Activated naive CD4-positive, alpha-beta T cell (primary cell): Measurements from ENCODE around the gene TRMO.
A peak's percentile ranks its signal among the peaks of the same experiment; 100 is the strongest.
"Not testable (repeated sequence)": the region's sequence is repeated elsewhere in the genome, so short reads cannot be mapped to it uniquely, and the experiment has no call there.

Experiments used
- DNase-seq, 4 experiments: peaks; one replicate each; lab custom pipeline; 2025; lab: John Stamatoyannopoulos, UW

Gene TRMO

DNA sequence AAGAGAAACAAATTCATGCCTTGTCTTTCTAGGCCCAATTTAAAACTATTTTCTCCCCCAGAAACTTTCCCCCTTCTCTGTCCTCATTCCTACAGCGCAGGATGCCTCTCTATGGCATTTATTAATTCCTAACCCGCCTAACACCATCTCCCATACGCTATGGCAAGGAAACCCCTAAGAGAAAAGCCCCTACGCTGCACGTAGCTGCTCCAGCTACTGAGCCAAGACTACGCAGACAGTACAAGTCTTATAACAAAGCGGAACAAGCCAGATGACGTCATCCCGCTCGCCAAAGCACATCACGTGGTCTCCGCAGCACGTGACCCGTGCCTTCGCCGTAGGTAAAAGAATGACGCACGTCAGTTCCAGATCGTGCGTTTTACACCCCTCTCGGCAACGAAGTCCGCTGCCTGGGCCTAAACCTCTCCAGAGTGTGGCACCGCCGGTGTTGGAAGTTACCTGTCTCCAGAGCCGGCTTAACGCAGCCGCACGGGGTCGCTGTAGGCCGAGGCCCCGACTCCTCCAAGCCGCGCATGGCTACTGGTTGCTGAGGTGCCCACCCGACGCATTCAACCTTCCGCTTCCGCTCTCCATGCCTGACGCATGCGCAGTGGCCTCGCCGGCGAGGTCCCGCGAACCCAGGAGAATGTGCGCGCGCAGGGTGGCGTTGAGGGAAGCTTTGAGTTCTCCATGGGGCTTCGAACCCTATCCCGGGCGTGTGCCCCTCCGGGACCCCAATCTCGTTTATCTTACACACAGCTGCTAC, at the start of gene TRMO:
Gene TRMO, minus strand, starts transcription at position 542 of the 766 bp plus-strand sequence. Its CDS starts 7 bp downstream, at position 535.
- peak; percentile 99 to 100 (median 99) for DNase-seq

- DNase-seq: no peak
Observed at GRCh38 chr9:97970165-97970564, 47.9 kb upstream of the TRMO start.

GRCh38 chr9:97969014-97969413, 46.7 kb upstream of the TRMO start:
- no peak for DNase-seq

- DNase-seq: no peak
Observed at GRCh38 chr9:97966493-97966892, 44.2 kb upstream of the TRMO start.

DNA sequence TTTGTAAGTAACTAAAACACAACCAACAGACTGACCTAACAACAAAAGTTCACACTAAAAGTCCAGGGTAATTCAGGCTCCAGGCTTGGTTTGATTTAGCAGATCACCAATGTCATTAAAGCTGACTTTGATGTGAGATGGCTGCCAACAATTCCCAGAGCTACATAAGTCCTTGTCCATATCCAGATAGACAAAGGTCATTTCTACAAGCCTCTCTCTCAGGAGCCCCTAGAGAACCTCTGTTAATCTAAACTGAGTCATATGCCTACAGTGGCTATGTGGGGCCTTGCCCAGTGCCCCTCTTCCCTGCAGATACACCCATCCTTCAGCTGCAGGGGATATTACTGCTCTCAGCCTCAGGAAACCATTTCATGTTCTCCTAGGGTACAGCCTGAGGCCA, 42.6 kb upstream of the TRMO start:
- DNase-seq: no peak

DNA sequence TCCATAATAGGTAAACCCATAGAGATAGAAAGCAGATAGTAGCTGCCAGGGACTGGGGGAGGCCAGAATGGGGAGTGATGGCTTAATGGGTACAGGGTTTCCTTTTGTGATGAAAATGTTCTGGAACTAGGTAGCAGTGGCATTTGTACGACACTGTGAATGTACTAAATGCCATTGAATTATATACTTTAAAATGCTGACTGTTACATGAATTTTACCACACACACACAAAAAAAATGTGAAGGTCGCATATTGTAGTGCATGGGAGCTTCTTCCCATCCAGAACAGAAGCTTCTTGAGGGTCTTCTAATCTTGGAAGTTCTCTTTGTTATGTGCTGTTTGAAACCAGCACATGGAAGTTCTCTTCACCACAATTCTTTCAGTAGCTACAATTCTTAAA, 40.9 kb upstream of the TRMO start:
- no peak for DNase-seq

DNA sequence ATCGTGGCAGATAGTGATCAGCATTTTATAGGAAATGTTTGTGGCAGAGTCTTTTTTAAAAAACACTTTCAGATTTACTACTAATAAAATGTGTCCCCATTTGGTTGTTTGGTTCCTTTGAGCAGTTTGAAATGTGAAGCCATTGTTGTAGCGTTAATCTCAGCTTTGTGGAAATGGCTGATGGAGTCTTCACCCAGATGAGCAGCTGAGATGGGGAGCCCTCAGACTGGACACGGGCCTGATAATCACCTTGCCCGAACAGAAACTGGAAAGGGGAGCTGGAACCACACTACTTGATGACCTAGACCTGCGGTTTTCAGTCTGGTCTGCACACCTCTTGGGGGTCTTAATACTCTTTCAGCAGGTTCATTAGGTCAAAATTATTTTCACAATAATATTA, 40.3 kb upstream of the TRMO start:
- no peak for DNase-seq

DNA sequence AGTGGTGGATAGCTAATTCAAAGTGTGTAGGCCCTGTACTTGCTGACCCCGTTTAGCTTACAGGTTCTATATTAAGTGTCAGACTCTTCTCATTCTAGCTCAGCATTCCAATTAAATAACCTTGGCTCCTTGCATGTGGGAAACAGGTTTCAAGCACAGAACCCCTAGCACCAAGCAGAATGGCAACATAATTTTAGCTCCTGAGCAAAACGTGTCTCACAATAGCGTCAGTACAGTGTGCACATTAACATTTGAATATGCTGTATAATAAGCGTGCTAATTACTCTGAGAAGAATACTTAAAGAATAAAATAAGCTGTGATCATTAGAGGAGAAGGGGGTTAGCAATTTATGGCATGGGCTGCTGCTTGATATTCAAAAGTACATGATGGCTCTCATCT, 39.8 kb upstream of the TRMO start:
- DNase-seq: no peak

GRCh38 chr9:97961361-97961760, 39.1 kb upstream of the TRMO start:
- DNase-seq: no peak

DNA sequence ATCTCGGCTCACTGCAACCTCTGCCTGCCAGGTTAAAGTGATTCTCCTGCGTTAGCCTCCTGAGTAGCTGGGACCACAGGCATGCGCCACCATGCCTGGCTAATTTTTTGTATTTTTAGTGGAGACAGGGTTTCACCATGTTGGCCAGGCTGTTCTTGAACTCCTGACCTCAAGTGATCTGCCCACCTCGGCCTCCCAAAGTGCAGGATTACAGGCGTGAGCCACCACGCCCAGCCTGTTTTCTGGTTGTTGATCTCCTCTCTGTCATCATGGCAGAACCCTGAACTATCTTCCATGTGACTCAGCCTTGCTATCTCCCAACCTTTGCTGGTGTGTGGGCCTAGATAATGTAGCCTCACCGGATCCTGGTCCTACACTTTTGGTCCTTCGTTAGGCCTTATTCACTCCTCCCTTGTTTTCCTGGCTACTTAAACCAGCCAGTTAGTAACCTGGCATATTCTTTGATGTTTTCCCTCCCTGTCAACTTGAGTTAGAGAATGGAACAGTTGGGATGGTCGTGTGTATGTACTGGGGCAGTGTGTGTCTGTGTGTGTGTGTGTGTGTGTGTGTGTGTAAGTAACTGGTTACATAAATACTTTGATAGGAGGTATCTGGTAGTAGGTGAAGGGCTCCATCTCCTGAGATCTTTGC, 38.5 kb upstream of the TRMO start:
- DNase-seq: not testable (repeated sequence)

GRCh38 chr9:97959585-97959984, 37.3 kb upstream of the TRMO start:
- no peak for DNase-seq

- no peak for DNase-seq
Observed at GRCh38 chr9:97958812-97959511, 36.7 kb upstream of the TRMO start.

DNA sequence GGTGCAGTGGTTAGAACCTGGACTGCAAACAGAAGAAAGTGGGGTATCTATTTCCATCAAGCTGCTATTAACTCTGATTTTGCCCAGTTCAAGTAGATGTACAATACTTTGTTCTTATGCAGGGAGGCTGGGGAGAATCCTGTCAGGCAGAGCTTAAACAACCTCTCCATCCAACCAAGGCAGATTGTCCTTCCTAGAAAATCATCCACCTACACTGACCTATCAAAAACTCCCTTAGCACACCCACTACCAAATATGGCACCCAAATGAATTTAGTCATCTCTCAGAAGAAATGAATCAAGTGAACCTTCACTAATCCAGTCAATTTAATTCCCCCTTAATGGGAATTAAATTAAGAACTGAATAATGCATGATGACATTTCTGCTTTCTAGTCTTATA, 34.0 kb upstream of the TRMO start:
- DNase-seq: no peak

GRCh38 chr9:97954550-97954989, 32.3 kb upstream of the TRMO start:
- peak in 1 of 4 experiments; percentile 34 for DNase-seq

GRCh38 chr9:97950873-97951272, 28.6 kb upstream of the TRMO start:
- not testable (repeated sequence) for DNase-seq

DNA sequence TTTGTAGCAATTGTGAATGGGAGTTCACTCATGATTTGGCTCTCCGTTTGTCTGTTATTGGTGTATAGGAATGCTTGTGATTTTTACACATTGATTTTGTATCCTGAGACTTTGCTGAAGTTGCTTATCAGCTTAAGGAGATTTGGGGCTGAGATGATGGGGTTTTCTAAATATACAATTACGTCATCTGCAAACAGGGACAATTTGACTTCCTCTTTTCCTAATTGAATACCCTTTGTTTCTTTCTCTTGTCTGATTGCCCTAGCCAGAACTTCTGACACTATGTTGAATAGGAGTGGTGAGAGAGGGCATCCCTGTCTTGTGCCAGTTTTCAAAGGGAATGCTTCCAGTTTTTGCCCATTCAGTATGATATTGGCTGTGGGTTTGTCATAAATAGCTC, 24.8 kb upstream of the TRMO start:
- DNase-seq: not testable (repeated sequence)

- not testable (repeated sequence) for DNase-seq
Observed at GRCh38 chr9:97945470-97945869, 23.2 kb upstream of the TRMO start.

- no peak for DNase-seq
Observed at GRCh38 chr9:97944612-97945011, 22.3 kb upstream of the TRMO start.

GRCh38 chr9:97943308-97943855, 21.1 kb upstream of the TRMO start:
- no peak for DNase-seq

DNA sequence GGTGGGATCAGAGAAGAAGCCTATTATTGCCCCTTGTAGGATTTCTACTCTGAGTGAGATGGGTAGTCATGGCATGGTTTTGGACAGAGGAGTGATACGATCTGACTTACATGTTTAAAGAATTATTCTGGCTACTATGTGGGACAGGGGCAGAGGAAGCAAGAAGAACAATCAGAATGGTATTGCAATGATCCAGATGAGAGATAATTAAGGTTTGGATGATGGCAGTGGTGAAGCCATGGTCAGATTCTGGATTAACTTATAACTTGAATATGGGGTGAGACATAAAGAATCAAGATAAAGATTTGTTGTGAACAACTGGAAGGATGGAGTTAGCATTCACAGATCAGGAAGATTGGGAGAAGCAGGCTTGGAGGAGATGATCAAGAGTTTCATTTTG, 19.0 kb upstream of the TRMO start:
- no peak for DNase-seq

GRCh38 chr9:97940741-97941140, 18.4 kb upstream of the TRMO start:
- DNase-seq: no peak

DNA sequence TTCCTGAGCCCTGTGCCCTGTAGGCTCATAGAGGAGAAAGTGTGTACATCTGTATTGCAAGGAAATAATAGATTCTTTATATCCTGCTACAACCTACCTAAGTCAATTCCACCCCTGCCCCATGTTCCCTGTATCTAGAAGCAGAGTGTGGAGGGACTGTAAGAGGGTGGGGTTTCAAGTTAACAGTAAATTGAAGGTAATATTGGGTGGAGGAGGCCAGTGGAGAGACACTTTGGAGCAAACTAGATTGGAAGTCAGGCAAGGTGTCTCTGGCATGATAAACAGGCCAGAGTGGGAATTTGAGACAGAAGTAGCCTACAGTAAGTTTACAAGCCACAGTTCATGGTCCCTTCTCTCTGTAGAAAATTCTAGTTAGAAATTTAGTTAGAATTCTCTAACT, 17.9 kb upstream of the TRMO start:
- DNase-seq: no peak
